ENCODE results near the gene SLC28A1. TPM values are rescaled to one million over a fixed set of nuclear protein-coding genes. Genes with fewer than 3 reads are reported as not detected.

Gene SLC28A1
- total and polyA plus RNA-seq, 2 of the 4 experiments (the other 2 are of a cell fraction), result not detected

DNA sequence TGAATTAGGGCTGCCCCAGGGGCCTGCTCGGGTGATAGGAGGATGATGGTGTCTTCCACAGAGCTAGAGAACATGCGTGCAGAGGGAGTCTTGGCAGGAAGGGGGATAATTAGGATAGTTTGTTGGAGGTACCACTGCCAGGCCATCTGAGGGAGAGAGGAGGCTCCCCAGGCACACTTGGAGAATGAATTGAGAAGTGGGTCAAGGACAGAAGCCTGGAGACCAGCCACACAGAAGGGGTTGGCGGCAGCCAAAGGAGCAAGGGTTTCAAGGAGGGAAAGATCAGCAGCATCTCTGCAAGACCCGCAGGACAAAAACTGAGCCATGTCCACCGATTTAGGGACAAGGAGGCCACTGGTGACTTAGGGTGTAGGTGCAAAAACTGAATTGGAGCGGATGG lies 6.9 kb downstream of the SLC28A1 start:
- no peak for DNase-seq
- Histone ChIP-seq H3K4me1 (ENCODE audit: control insufficient read depth, insufficient read depth, low read length) (no peaks in the 10 kb centered on the region), H4K20me1 (ENCODE audit: insufficient read depth, low read length) (no peaks in the 10 kb centered on the region), H2BK5ac (ENCODE audit: low read depth, low read length, poor library complexity, severe bottlenecking) (no peak overlapping the region), H3K14ac (replicated peaks; ENCODE audit: low read depth, low read length) (no peak overlapping the region), H2AK9ac (replicated peaks; ENCODE audit: low read depth, low read length, poor library complexity) (no peak overlapping the region), H2AFZ (replicated peaks; ENCODE audit: low read length, poor library complexity) (no peak overlapping the region), H3K9ac (ENCODE audit: low read depth, low read length) (no peak overlapping the region), H4K5ac (ENCODE audit: low read depth, low read length) (no peak overlapping the region), H3K9me3 (ENCODE audit: control insufficient read depth, insufficient read depth, low read length) (no peaks in the 10 kb centered on the region), H3K27me3 (ENCODE audit: control insufficient read depth, insufficient read depth, low read length) (peaks cover 40% of the 10 kb centered on the region), H3K18ac (ENCODE audit: low read depth, low read length) (no peak overlapping the region), H4K8ac (ENCODE audit: low read depth in 2 of 2, low read length in 2 of 2) (no peak overlapping the region), H3K9me1 (ENCODE audit: insufficient read depth, low read length) (no peaks in the 10 kb centered on the region), H3K4me2 (ENCODE audit: low read depth, low read length) (no peak overlapping the region), H3K79me1 (ENCODE audit: low read depth in 1 of 2, low read length in 2 of 2) (no peaks in the 10 kb centered on the region), H2BK20ac (ENCODE audit: low read depth, low read length) (no peak overlapping the region), H3K4me3 (ENCODE audit: insufficient read depth, low read depth, low read length) (no peak overlapping the region), H3K56ac (ENCODE audit: extremely low read depth, insufficient read depth, low read length) (no peak overlapping the region), H3K4ac (ENCODE audit: low read depth, low read length) (no peak overlapping the region), H3K36me3 (ENCODE audit: control insufficient read depth, insufficient read depth, low read length) (no peaks in the 10 kb centered on the region), H3K23ac (ENCODE audit: low read depth, low read length) (no peak overlapping the region), H2AK5ac (ENCODE audit: low read depth, low read length) (no peak overlapping the region), H4K91ac (ENCODE audit: insufficient read depth, low read depth, low read length) (no peak overlapping the region), H3K27ac (ENCODE audit: insufficient read depth, low read length) (no peak overlapping the region), H2BK15ac (ENCODE audit: low read depth, low read length) (no peak overlapping the region), H2BK120ac (ENCODE audit: low read depth, low read length) (no peak overlapping the region)
- intact Hi-C loops (cut with micrococcal nuclease), result no loop called here
- POLR2A ChIA-PET (ENCODE audit: unreplicated experiment), result no interaction called here
- no peak for ATAC-seq (ENCODE audit: low read depth)
- CTCF ChIA-PET, result no interaction called here
- WGBS, 2 experiments (ENCODE audit: extremely low coverage in 2 of 2, insufficient read length in 1 of 2), result 56% methylated on average over 5 of the region's 6 CpGs; no CpG with 5 or more reads in 1 of the 2 experiments
- in situ Hi-C loops (cut with MboI; ENCODE audit: low sequenced_read_pairs), result no loop called here
- dilution Hi-C loops (cut with HindIII; ENCODE audit: low sequenced_read_pairs, unreplicated experiment), result no loop called here
- no TSS peak for BruUV-seq (replicated peaks)
- TF ChIP-seq FOS (IDR thresholded peaks at IDR 0.05; ENCODE audit: low read depth, low read length), result no peak
- TF ChIP-seq, protein P1, sequence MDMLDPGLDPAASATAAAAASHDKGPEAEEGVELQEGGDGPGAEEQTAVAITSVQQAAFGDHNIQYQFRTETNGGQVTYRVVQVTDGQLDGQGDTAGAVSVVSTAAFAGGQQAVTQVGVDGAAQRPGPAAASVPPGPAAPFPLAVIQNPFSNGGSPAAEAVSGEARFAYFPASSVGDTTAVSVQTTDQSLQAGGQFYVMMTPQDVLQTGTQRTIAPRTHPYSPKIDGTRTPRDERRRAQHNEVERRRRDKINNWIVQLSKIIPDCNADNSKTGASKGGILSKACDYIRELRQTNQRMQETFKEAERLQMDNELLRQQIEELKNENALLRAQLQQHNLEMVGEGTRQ (IDR thresholded peaks at IDR 0.05; ENCODE audit: low read depth, low read length), result no peak
- no peak for TF ChIP-seq RCOR1 (IDR thresholded peaks at IDR 0.05; ENCODE audit: insufficient replicate concordance, low read length)
- TF ChIP-seq, protein P2, sequence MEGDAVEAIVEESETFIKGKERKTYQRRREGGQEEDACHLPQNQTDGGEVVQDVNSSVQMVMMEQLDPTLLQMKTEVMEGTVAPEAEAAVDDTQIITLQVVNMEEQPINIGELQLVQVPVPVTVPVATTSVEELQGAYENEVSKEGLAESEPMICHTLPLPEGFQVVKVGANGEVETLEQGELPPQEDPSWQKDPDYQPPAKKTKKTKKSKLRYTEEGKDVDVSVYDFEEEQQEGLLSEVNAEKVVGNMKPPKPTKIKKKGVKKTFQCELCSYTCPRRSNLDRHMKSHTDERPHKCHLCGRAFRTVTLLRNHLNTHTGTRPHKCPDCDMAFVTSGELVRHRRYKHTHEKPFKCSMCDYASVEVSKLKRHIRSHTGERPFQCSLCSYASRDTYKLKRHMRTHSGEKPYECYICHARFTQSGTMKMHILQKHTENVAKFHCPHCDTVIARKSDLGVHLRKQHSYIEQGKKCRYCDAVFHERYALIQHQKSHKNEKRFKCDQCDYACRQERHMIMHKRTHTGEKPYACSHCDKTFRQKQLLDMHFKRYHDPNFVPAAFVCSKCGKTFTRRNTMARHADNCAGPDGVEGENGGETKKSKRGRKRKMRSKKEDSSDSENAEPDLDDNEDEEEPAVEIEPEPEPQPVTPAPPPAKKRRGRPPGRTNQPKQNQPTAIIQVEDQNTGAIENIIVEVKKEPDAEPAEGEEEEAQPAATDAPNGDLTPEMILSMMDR (conservative IDR thresholded peaks at IDR 0.05; ENCODE audit: low read depth, low read length), result no peak
- no peak for TF ChIP-seq BHLHE40 (IDR thresholded peaks at IDR 0.05; ENCODE audit: low read depth, low read length)
